Measurements from ENCODE around the gene MAPK4. TPM values are rescaled to one million over a fixed set of nuclear protein-coding genes. Genes with fewer than 3 reads are reported as not detected.

Gene MAPK4
- polyA plus RNA-seq, 4 donors: 8.2 to 10.2 (median 8.4) TPM

DNA sequence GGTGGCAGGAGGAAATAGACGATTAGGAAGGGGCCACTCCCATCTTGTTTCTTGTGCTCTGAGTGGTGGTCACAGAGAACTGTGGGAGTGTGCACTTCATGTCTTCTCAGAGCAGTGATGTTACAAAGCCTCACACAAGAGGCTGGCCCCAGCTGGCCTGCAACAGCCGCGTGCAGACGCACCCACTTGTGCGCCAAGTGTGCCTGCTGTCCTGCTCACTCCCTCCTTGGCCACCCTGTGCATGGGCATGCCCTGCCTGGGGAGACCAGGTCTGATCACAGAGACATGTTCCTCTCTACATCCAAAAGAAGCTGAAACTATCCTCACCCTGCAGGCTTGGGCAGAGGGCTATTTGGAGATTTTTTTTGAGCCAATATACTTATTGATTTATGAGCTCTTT, 151.5 kb downstream of the MAPK4 start:
- DNase-seq (ENCODE audit: low read depth in 4 of 4, low spot score in 2 of 4): no peak

DNA sequence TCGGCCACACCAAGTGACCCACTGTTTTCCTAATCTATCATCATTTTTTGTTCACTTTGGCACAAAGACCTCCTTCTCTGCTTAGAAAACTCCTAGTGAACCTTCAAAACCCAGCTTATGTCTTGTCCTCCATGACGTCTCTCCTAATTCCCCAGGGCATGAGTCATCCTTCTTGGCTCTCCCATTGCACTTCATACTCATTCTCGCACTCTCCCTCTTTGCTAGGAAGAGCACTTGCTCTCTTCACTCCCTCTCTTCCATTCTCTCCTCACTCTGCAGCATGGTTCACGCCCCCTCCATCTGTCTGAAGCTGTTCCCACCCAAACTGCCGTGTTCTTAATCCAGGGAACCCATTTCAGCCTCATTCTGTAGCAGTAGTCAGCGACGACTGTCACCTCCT, 156.0 kb downstream of the MAPK4 start:
- no peak for DNase-seq (ENCODE audit: low read depth in 4 of 4, low spot score in 2 of 4)

DNA sequence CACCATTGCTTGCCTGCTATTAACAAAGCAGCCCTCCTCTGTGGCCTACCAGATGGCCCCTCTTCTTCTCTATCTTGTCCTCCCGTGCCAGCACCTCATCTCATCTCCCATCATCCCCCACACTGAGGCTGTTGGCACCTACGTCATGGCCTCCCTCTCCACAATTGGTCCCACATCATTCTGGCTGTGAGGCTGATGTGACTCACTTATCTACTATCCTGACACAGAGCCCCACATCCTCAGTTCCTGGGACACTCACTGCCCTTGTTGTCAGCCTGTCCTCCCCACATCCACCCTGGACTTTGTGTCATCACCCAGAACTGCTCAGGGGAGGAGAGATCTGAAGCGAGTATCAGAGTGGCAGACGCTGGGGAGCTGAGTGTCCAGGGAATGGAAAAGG, 157.0 kb downstream of the MAPK4 start:
- DNase-seq (ENCODE audit: low read depth in 4 of 4, low spot score in 2 of 4): no peak

DNA sequence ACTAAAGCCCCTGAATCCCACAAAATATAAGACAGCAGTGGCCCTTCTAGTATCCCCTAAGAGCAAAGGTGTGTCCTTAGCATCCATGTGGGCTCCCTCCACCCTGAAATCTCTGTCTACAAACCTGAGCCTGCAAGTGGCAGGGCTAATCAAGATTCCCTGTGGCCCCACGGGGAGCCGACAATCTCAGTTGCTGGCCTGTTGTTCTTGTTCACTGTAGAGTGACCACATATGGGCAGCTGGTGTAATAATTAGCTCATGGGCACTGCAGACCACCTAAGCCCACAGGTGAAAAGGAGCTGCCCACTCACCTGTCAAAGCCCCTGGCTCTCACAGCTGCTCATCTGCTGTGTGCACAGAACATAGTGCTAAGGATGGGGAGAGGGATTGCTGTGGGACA, 157.7 kb downstream of the MAPK4 start:
- no peak for DNase-seq (ENCODE audit: low read depth in 4 of 4, low spot score in 2 of 4)

DNA sequence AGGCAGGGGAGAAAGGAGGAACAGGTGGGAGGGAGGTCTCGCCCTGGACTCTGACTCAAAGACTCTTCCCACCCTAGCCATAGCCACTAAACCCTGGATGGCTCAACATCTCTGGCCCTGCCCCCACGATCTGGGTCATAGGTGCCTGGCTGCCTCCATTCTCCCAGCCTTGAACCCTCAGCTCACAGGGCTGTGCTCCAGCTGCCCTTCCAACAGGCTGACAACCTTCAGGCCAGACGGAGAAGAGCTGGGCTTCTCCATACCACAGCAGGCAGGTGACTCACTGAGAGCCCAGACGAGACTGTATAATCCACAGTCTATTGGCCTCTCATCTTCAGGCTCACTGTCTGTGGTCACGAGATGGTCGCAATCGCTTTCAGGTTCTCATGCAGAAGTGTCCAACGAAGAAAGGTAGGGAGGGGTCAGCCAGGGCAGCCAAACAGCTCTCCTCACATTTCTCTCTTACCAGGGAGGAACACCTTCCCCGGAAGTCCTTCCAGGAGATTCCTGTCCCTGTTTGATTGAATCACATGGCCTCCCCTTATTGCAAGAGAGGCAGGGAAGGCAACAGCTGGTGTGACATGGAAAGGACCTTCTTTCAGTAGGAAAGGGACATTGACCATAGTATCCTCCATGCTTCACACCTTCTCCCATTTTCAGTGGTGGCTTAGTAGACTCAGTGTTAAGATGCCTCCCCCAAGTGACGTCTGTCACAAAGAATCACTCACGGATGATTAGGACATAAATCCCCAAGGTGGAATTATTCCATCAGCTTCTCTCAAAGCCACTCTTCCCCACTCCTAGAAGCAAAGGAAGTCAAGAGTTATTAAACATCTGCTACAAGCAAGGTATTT, 159.8 kb downstream of the MAPK4 start:
- no peak for DNase-seq (ENCODE audit: low read depth in 4 of 4, low spot score in 2 of 4)

DNA sequence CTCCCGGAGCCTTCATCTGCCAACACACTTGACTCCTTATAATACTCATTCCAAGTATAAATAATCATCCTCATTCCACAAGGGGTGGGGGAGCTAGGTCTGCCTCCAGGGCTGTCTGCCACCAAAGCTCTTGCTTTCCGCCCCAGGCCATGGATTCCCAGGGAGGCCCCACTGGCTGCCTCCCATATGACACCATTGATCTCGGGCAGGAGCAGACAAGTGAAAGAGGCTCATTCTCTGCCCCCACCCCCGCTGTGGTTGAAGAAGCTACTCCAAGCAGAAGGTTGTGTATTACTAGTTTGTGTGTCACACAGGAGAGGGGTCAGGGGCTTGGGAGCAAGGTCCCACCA, 160.4 kb downstream of the MAPK4 start:
- DNase-seq (ENCODE audit: low read depth in 4 of 4, low spot score in 2 of 4): no peak

DNA sequence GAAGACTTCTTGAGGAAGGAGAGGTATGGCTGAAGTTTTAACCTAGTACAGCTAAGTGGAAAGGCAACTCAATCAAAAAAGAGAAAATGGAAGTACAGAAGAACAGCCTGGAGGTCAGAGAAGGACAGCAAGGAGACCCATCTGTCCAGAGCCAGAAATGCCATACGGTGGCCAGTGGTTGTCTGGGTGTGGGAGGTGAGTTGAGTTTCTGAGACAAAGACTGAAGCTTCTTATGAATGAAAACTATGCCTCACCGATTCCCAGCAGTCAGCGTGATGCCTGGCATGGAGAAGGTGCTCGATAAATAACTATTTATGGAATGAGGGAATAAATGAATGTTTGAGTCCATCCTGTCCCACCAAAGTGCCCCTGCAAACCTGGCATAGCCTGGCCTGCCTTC, 161.1 kb downstream of the MAPK4 start:
- no peak for DNase-seq (ENCODE audit: low read depth in 4 of 4, low spot score in 2 of 4)

DNA sequence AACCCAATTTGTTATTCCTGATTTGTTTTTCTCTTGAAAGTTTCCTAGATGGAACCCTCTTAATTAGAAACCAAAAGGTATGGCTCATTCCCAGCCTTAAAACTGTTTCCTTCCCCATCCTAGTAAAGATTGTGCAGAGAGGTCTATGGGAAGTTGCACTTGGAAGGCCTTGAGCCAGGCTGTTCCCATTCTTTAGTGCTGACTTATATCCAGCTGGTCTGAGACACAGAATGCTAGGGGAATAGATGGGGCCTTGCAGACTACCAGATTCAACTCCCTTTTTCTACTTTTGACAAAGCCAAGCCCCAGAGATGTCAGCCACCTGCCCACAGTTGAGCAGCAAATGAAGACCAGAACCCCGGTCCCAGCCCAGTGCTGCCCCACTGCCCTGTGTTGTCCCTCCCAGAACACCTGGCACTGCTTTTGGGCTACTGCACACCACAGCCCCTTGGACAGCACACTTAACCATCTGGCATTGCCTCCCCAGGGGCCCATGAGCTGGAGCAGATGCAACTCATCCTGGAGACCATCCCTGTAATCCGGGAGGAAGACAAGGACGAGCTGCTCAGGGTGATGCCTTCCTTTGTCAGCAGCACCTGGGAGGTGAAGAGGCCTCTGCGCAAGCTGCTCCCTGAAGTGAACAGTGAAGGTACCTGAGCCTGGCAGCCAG, 161.7 kb downstream of the MAPK4 start:
- DNase-seq (ENCODE audit: low read depth in 4 of 4, low spot score in 2 of 4): no peak

DNA sequence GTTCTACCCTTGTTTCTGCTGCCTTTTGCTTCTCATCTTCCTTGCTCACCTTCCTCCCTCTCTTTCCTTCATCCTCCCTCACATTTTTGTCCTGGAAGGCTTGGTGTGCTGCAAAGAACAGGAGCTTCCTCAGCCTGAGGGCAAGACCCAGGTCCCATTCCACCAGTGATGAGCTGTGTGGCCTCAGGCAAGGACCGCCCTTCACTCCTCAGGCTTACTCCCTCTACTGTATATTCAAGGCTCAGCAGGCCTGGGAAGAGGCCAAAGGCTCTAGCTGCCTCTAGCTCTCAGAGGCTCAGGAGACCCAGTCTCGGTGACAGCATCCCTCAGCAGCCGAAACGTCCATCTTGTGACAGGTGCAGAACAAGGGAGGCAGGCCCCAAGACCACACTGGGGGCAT, 162.4 kb downstream of the MAPK4 start:
- DNase-seq (ENCODE audit: low read depth in 4 of 4, low spot score in 2 of 4): no peak

DNA sequence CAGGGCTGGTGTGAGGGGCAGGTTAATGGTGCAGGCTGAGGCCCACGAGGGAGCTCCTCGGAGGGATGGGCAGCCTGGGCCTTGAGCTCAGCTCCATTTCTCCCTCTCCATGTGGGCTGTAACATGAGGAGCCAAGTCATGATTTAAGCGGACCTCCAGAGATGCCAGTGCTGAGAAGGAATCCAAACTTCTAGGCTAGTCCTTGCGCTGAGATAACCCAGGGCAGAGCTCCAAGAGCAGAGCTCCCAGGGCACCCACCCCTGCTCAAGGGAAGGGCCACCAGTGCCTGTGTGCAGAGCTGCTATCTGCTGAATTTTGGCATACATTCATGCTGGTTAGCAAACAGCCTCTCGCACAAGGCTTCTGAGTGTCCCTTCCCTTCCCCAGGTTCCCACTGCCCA, 164.9 kb downstream of the MAPK4 start:
- peak in 1 of 4 donors; percentile 37 for DNase-seq (ENCODE audit: low read depth in 4 of 4, low spot score in 2 of 4)

DNA sequence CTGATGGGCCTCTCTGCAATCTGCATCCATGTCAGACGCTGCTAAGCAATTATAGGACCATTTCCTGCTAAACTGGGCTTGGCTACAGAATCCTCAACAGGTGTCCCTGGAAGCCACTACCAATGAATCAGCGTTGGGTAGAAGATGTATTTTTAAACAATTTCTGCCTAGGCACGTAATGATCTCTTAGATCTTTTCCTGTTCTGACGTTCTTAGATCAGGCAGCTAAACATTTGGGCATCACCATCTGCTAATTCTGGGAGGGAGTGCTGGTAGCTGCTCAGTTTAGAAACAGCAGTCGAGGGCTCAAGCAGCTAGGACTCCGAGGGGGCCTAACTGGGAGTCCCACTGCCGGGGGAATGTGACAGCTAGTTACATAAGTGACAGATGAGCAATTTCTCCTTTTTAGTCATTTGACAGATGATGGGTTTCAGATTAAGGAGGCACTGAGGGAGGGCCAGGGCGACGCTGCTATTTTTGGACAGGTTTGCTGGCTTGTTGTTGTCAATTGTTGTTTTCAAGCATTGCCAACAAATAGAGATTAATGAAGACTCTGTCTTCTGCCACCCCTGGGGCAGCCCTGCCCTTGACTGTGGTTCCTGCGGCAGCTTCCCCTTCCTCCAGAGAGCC, 167.2 kb downstream of the MAPK4 start:
- no peak for DNase-seq (ENCODE audit: low read depth in 4 of 4, low spot score in 2 of 4)

DNA sequence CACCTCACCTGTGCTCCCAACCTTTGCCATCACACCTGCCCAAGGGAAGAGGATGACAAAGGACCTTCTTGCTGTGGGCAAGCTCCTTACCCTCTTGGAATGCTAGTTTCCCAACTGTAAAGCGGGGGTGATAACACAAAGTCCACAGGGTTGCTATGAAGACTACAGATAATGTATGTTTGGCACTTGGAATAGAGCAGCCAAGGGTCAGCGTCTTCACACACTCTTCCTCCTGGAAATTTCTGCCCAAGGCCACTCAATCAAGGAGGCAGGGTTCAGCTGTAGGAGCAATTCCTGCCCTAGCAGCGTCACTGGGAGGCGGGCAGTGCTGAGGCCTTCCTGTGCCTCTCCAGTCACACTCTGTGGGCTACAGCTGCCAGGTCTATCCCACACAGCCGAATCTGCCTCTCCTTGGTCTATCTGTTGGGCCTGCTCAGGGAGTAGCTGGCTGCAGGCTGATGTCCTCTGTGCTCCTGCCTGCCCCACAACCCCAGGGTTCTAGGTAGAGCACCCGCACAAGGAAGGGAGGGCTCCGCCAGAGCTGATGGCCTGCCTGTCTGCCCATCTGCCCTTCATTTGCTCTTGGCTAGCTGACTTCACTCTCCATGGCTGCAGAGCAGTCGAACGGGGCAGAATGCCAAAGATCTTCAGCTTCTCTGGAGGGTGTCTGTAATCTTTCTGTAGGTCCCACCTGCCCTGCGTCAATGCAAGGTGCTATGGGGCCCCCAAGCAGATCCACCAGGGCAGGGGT, 168.0 kb downstream of the MAPK4 start:
- no peak for DNase-seq (ENCODE audit: low read depth in 4 of 4, low spot score in 2 of 4)

DNA sequence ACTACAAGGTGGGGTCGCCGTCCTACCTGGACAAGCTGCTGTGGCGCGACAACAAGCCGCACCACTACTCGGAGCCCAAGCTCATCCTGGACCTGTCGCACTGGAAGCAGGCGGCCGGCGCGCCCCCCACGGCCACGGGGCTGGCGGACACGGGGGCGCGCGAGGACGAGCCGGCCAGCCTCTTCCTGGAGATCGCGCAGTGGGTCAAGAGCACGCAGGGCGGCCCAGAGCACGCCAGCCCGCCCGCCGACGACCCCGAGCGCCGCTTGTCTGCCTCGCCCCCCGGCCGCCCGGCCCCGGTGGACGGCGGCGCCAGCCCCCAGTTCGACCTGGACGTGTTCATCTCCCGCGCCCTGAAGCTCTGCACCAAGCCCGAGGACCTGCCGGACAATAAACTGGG, 169.5 kb downstream of the MAPK4 start:
- DNase-seq (ENCODE audit: low read depth in 4 of 4, low spot score in 2 of 4): no peak

DNA sequence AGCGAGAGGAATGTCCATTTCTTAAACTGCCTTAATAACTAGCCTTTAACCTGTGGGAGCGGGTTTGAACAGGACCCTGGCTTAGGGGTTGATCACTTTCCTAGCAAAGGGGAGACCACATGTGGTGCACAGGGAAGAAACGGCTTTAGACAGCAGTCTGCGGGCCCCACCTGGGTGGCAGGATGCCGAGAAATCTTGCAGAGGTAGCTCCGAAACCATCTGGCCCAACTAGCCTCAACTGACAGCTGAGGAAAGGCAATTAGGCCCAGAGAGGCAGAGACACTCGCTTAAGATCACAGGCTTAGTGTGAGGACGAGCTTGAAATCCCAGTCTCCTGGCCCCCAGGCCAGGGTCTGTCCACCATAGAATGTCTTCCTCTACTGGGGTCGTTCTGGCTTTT, 170.1 kb downstream of the MAPK4 start:
- no peak for DNase-seq (ENCODE audit: low read depth in 4 of 4, low spot score in 2 of 4)

DNA sequence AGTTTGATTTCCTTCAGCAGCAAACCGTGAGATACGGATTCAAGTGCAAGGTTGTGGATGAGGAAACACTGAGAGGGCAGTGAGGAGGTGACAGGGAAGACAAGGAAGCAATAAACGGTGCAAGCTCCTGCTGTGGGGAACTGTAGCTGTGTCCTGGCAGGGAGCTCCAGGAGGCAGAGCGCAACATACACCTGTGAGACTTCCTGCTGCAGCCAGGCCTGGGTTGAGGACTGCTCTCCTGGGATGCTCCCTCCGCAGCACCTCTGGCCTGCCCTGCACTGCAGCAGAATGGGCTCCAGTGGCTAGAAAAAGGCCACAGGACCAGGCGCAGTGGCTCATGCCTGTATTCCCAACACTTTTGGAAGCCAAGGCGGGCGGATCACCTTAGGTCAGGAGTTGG, 174.5 kb downstream of the MAPK4 start:
- no peak for DNase-seq (ENCODE audit: low read depth in 4 of 4, low spot score in 2 of 4)

DNA sequence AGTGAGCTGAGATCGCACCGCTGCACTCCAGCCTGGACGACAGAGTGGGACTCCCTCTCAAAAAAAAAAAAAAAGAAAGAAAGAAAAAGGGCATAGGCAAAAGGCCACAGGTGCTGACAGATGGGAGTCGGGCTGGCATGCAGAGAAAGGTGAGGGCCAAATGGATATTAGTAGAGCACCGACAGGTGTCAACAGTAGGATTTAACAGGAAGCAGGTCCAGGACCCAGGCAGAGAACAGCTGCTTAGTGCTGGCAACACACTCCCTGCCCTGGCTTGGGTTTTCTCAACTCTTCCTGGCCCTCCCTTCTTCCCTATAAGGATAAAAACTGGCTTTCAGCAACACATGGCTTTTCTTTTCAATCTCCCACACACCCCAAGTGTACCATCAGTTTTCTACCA, 175.0 kb downstream of the MAPK4 start:
- no peak for DNase-seq (ENCODE audit: low read depth in 4 of 4, low spot score in 2 of 4)

DNA sequence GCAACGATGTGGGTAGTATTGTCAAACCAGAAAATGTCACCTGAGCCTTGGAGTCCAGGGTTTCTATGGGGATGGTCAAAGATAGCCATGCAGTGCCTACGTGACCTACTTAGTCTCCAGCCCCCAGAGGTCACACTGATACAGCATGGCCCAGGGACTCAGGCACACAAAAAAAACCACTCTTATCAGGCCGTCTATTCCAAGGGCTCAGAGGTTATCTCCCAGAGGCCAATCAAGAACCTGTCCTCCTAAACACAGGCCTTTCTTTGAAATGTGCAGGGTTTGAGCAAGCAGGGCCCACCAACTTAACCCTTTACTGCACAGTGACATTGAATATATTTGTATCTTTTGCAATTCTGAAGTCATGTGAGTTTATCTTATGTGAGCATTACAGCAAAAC, 177.2 kb downstream of the MAPK4 start:
- no peak for DNase-seq (ENCODE audit: low read depth in 4 of 4, low spot score in 2 of 4)

DNA sequence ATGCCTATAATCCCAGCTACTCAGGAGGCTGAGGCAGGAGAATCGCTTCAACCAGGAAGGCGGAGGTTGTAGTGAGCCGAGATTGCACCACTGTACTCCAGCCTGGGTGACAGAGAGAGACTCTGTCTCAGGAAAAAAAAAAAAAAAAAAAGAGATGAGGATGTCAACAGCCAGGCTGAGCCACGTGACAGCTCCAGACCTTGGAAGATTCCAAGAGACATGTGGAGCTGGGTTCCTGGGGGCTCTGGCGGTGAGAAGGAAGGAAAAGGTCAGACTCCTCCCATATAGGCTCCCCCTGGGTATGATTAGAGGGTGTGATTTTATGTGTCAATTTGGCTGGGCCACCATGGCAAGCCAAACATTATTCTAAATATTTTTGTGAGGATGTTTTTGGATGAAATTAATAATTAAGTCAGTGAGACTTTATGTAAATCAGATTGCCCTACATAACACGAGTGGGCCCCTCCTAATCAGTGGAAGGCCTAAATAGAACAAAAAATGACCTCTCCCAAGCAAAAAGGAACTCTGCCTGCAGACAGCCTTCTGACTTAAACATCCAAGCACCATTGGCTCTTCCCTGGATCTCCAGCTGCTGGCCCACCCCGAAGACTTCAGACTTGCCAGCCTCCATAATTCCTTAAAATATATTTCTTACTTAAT, 178.3 kb downstream of the MAPK4 start:
- no peak for DNase-seq (ENCODE audit: low read depth in 4 of 4, low spot score in 2 of 4)

DNA sequence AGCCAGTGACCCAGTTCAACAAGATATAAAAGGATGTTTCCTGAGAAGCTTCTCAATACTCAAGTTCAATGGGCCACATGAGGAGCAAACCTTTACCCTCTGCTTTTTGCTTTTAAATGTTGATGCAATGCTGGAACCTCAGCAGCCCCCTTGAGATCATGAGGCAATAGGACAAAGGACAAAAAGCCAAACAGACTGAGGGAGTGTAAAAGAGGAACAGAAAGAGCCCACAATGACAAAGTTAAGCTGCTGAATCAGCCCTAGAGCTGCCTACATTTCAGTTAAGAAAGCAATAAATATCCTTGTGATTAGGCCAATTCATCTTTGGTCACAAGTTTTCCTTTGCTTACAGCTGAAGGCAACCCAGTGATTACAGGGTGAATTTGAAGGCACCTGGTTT, 183.1 kb downstream of the MAPK4 start:
- DNase-seq (ENCODE audit: low read depth in 4 of 4, low spot score in 2 of 4): no peak

DNA sequence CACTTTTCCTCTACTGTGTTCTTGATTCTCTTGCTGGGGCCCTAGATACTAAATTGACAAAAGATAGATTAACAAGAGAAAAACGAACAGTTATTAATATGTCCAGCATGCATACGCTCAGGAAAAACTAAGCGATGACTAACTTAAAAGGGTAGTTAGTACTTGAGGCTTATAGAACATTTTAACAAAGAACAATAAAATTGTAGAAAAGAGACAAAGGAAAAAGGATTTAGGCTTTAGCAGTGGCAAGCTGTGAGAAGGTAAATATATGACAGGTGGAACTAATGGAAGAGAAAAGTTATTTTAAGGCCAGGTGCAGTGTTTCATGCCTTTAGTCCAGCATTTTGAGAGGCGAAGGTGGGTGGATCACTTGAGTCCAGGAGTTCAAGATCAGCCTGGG, 184.4 kb downstream of the MAPK4 start:
- no peak for DNase-seq (ENCODE audit: low read depth in 4 of 4, low spot score in 2 of 4)

DNA sequence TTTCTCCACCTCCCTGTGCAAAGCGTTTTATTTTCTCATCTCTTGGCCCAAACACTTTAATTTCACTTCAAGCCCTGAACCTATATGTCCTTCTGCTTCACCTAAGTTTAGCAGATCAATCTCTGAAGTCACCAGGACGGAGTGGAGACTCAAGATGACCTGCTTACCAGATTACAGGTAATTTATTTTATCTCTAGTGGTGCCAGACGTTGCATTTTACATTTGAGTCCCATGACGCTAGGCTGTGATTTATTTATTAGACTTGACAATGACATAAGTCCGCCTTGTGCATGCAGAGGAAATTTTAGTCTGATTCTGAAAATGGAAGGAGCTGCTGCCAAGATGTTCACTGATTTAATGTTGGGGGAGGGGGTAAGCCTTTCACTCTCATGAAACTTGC, 186.1 kb downstream of the MAPK4 start:
- DNase-seq (ENCODE audit: low read depth in 4 of 4, low spot score in 2 of 4): no peak

Data from left renal cortex interstitium (tissue), 4 donors.